Common myeloid progenitor, CD34-positive (primary cell): ENCODE results near the gene UNC50. TPM values are rescaled to one million over a fixed set of nuclear protein-coding genes. Genes with fewer than 3 reads are reported as not detected.

Experiments used
- CTCF ChIA-PET: fragments of 350-600 bp; sonication (Branson Sonifier 250); formaldehyde crosslinking; loops from one replicate; lab custom pipeline; 2021; ENCODE audit warnings: antibody characterized with exemption; lab: Charles Lee
- POLR2A ChIA-PET: fragments of 350-600 bp; sonication (Branson Sonifier 250); formaldehyde crosslinking; loops from one replicate; lab custom pipeline; 2021; ENCODE audit warnings: antibody characterized with exemption; lab: Charles Lee
- DNase-seq, 3 donors: peaks; one replicate each; pipeline versions ENCODE4 v3.0.0 to v3.0.0-alpha.2; 2013
- H3K27ac ChIP-seq, 2 experiments: 1 replicate in 1 of 2; 2 replicates in 1 of 2; pipeline ENCODE4 v1.7.0; 2013; ENCODE audit warnings: inconsistent platforms in 2 of 2, low read length in 2 of 2, mild to moderate bottlenecking in 2 of 2, low read depth in 1 of 2, moderate library complexity in 1 of 2; ENCODE audit not compliant: severe bottlenecking in 2 of 2, insufficient read depth in 1 of 2, poor library complexity in 1 of 2
- H3K27me3 ChIP-seq, 5 experiments: replicated peaks in 2 of 5; 1 replicate in 3 of 5; 2 replicates in 2 of 5; pipeline versions ENCODE4 v1.6.1 to v1.7.0; 2013; ENCODE audit warnings: low read length in 4 of 5, mild to moderate bottlenecking in 2 of 5, moderate library complexity in 2 of 5, inconsistent platforms in 1 of 5; ENCODE audit not compliant: insufficient read depth in 5 of 5, control insufficient read depth in 4 of 5
- H3K36me3 ChIP-seq, 4 experiments: 1 replicate in 2 of 4; 2 replicates in 2 of 4; pipeline versions ENCODE4 v1.6.1 to v1.7.0; 2013; ENCODE audit warnings: low read length in 3 of 4, control low read depth in 1 of 4, mild to moderate bottlenecking in 1 of 4; ENCODE audit not compliant: control insufficient read depth in 4 of 4, insufficient read depth in 4 of 4
- H3K4me1 ChIP-seq, 4 experiments: 1 replicate in 3 of 4; 2 replicates in 1 of 4; pipeline versions ENCODE4 v1.6.1 to v1.7.1; 2013; ENCODE audit warnings: low read length in 3 of 4, mild to moderate bottlenecking in 3 of 4, control low read depth in 1 of 4, inconsistent platforms in 1 of 4, moderate library complexity in 1 of 4; ENCODE audit not compliant: control insufficient read depth in 4 of 4, insufficient read depth in 4 of 4; ENCODE audit errors: control extremely low read depth in 1 of 4
- H3K4me3 ChIP-seq, 7 experiments: 1 replicate in 4 of 7; 2 replicates in 3 of 7; pipeline versions ENCODE4 v1.5.1 to v1.7.0; 2013; ENCODE audit warnings: mild to moderate bottlenecking in 7 of 7, low read length in 6 of 7, moderate library complexity in 6 of 7, inconsistent platforms in 2 of 7, low read depth in 2 of 7, control low read depth in 1 of 7; ENCODE audit not compliant: insufficient read depth in 4 of 7, control insufficient read depth in 1 of 7; ENCODE audit errors: extremely low read depth in 1 of 7
- H3K9me3 ChIP-seq, 5 experiments: 1 replicate in 4 of 5; 2 replicates in 1 of 5; pipeline versions ENCODE4 v1.6.1 to v1.7.1; 2013; ENCODE audit warnings: low read length in 4 of 5, mild to moderate bottlenecking in 2 of 5, inconsistent platforms in 1 of 5, low read depth in 1 of 5, moderate library complexity in 1 of 5; ENCODE audit not compliant: control insufficient read depth in 4 of 5, insufficient read depth in 2 of 5; ENCODE audit errors: control extremely low read depth in 1 of 5
- WGBS: methylation state at CpG from one replicate; pipeline ENCODE4 v1.1.5; 2013; ENCODE audit not compliant: insufficient coverage; 5-methylcytosine and 5-hydroxymethylcytosine counted together
- polyA plus RNA-seq: library from polyadenylated mRNA; unstranded; fragments of 120-200 nt; gene quantifications from one replicate; pipeline ENCODE4 v1.2.1, GENCODE V29; 2013

Gene UNC50
- 25.5 TPM for polyA plus RNA-seq

- H3K4me1 ChIP-seq, result peaks cover 20 to 38% (median 32%) of the 10 kb centered on the region in 4 experiments
- peaks cover 4 to 25% (median 17%) of the 10 kb centered on the region in 4 experiments for H3K36me3 ChIP-seq
- no peaks in the 10 kb centered on the region for H3K27me3 ChIP-seq
- under 1% methylated on average over 76 of the region's 93 CpGs for WGBS
- peak; percentile 96 to 98 (median 98) for DNase-seq
- peak within 1 kb of the TSS; percentile 97 to 99 for H3K27ac ChIP-seq
- ChIA-PET CTCF (interaction anchor here (1.0 to 1.2 kb wide), 2 partner anchors 10 to 213 kb away, joined by 3 read pairs; no protein-coding TSS in a partner anchor), POLR2A (interaction anchor here (1.0 kb wide), 1 partner anchor 15 kb away, joined by 5 read pairs; no protein-coding TSS in a partner anchor)
- H3K9me3 ChIP-seq, result no peaks in the 10 kb centered on the region
- peak within 1 kb of the TSS; percentile 75 to 95 (median 92) for H3K4me3 ChIP-seq
Measured at GRCh38 chr2:98608116-98608961, at the start of gene UNC50, which contains the start of gene COA5. Gene UNC50 (plus strand): TSS chr2:98608589. CDS start chr2:98609760, 1,171 bp downstream. Gene COA5 (minus strand): TSS chr2:98608512. CDS start chr2:98608405, 107 bp downstream.

DNA sequence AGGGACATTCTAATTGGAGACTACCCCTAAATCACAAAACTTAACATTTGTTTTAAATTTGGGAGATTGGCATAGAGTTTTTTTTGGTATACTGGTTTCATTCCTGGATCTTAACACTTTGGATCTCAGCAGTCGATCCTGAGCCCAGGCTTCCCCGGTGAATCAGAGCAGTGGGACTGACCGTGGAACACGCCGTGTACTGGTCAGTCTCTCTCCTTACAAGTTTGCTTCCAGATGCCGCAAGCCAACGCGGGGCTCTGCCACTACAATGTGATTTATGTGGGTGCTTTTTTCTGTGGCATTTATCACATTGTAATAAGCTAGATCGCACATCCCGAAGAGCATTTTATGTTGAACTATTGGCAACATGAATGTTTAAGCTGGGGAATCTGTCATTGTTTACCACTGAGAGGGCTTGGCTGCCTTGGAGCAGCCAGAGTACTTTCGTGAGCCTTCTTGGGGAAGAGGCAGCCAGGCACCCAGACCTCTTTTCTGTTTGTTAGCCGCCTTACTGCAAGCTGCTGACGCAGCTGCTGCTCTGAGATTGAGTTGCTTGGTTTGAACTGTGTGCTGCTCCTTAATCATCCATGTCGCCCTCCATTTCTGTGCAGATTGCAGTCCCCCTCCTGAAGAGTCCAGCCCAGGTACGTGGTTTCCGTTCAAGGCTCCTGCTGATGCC, 49.4 kb upstream of the UNC50 start:
- WGBS, result 100% methylated on average over 13 of the region's 16 CpGs
- H3K27ac ChIP-seq, result no peak overlapping the region
- DNase-seq, result no peak

GRCh38 chr2:98559581-98559980, 48.8 kb upstream of the UNC50 start:
- 100% methylated on average over 2 of the region's 3 CpGs for WGBS
- Histone ChIP-seq H3K4me1 (peaks cover 0 to 31% (median 2%) of the 10 kb centered on the region in 4 experiments), H3K4me3 (no peak overlapping the region), H3K36me3 (peaks cover 3 to 66% (median 47%) of the 10 kb centered on the region in 4 experiments), H3K9me3 (no peaks in the 10 kb centered on the region), H3K27me3 (no peaks in the 10 kb centered on the region), H3K27ac (peak overlapping the region in 1 of 2 experiments; percentile 27)
- DNase-seq, result no peak
- ChIA-PET POLR2A (no interaction called here), CTCF (interaction anchor here (2.5 kb wide), 1 partner anchor 10 kb away, joined by 14 read pairs; no protein-coding TSS in a partner anchor)

More for the DNA sequence above, 49.4 kb upstream of the UNC50 start:
- H3K9me3 ChIP-seq, result no peaks in the 10 kb centered on the region
- H3K4me3 ChIP-seq, result no peak overlapping the region
- peaks cover 9 to 66% (median 50%) of the 10 kb centered on the region in 4 experiments for H3K36me3 ChIP-seq
- ChIA-PET CTCF (interaction anchor here (2.5 kb wide), 1 partner anchor 10 kb away, joined by 14 read pairs; no protein-coding TSS in a partner anchor), POLR2A (no interaction called here)
- H3K4me1 ChIP-seq, result peaks cover 0 to 31% (median 2%) of the 10 kb centered on the region in 4 experiments
- no peaks in the 10 kb centered on the region for H3K27me3 ChIP-seq

DNA sequence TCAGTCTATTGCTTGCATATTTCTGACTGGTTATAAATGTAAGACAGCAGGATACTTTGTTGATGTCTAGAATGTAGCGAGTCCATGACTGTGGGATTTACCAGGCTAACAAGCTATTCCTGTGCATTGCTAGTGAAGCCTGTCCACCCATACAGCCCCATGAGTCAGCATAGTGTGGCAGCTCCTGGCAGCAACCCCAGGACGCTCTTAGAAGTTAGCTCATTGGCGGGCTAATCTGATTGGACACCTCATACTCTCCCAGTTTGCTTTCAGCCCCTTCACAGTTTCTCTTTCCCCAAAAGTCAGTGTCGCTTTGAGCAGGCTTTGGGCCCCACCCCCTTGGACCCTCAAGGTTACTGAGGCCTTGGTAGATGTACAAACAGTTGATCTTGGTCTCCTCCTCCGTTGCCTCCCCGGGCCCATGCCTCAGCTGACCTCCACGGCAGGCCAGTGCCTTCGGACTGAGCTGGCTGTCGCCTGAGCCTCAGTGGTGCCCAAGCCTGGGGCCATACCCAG, 48.1 kb upstream of the UNC50 start:
- no peaks in the 10 kb centered on the region for H3K27me3 ChIP-seq
- H3K27ac ChIP-seq, result peak overlapping the region in 1 of 2 experiments; percentile 40
- ChIA-PET CTCF (interaction anchor here (0.6 to 2.5 kb wide), 2 partner anchors 9 to 12 kb away, joined by 3 to 14 read pairs; no protein-coding TSS in a partner anchor), POLR2A (no interaction called here)
- WGBS, result 97% methylated on average over 9 of the region's 9 CpGs
- peaks cover 0 to 65% (median 43%) of the 10 kb centered on the region in 4 experiments for H3K36me3 ChIP-seq
- peak in 2 of 3 donors; percentile 28 to 35 for DNase-seq
- H3K4me1 ChIP-seq, result peaks cover 0 to 31% (median 2%) of the 10 kb centered on the region in 4 experiments
- H3K9me3 ChIP-seq, result no peaks in the 10 kb centered on the region
- H3K4me3 ChIP-seq, result no peak overlapping the region

GRCh38 chr2:98561018-98561417, 47.4 kb upstream of the UNC50 start:
- H3K27me3 ChIP-seq, result no peaks in the 10 kb centered on the region
- no peak for DNase-seq
- H3K9me3 ChIP-seq, result no peaks in the 10 kb centered on the region
- WGBS, result 98% methylated on average over 9 of the region's 9 CpGs
- ChIA-PET POLR2A (no interaction called here), CTCF (interaction anchor here (2.5 kb wide), 1 partner anchor 8 kb away, joined by 14 read pairs; no protein-coding TSS in a partner anchor)
- H3K36me3 ChIP-seq, result peaks cover under 1 to 65% (median 39%) of the 10 kb centered on the region in 4 experiments
- H3K4me1 ChIP-seq, result peaks cover 0 to 31% (median 2%) of the 10 kb centered on the region in 4 experiments
- H3K27ac ChIP-seq, result peak overlapping the region in 1 of 2 experiments; percentile 40
- H3K4me3 ChIP-seq, result no peak overlapping the region

DNA sequence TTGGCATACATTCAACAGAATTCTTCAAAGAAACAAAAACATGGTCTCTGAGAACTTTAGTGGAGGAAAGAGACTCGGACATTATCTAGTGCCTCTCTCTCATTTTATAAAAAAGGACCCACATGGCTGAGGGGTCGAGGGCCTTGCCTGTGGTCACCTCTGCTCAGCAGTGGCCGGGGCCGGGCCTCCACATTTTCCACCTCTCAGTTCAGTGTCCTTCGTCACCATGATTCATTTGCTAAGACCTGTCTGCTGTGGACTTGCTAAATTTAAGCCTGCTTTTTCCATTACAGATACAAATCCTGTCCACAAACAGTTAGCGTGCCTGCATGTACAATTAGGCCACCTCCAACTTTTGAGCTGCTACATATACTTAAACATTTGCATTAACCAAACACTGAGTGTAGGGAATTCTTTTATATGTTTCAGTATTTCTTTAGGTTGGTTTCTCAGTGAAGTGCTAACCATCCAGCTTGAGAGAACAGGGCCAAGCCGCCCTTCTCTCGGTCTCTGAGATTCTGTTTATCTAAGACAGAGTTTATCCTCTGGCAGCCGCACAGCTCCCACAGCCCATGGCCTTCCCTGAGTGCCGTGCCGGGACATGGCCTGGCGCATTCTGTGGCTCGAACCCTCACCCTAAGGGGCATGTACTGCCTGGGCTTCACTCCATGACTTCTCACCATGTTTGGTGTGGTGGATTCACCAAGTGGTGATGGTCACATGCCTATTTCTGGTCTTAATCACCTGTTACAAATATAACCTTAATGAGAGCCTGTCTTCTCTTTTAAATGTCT, 46.3 kb upstream of the UNC50 start:
- CTCF ChIA-PET, result interaction anchor here (0.6 to 1.4 kb wide), 3 partner anchors 11 to 69 kb away, joined by 3 to 4 read pairs (median 3); no protein-coding TSS in a partner anchor
- H3K27ac ChIP-seq, result no peak overlapping the region

More for the DNA sequence above, 46.3 kb upstream of the UNC50 start:
- DNase-seq, result no peak
- 96% methylated on average over 12 of the region's 13 CpGs for WGBS
- Histone ChIP-seq H3K27me3 (no peaks in the 10 kb centered on the region), H3K4me1 (peaks cover 0 to 25% (median 2%) of the 10 kb centered on the region in 4 experiments), H3K9me3 (no peaks in the 10 kb centered on the region), H3K4me3 (no peak overlapping the region), H3K36me3 (peaks cover 2 to 70% (median 40%) of the 10 kb centered on the region in 4 experiments)
- POLR2A ChIA-PET, result no interaction called here
